H9 (cell line): ENCODE data around the gene IL25. TPM values are rescaled to one million over a fixed set of nuclear protein-coding genes. Genes with fewer than 3 reads are reported as not detected.
"Not testable (repeated sequence)": the region's sequence is repeated elsewhere in the genome, so short reads cannot be mapped to it uniquely, and the experiment has no call there.

ENCODE experiments used
- DNase-seq: peaks from one replicate; pipeline ENCODE4 v3.0.0-alpha.2; 2017
- H2AFZ ChIP-seq: one replicate; pipeline ENCODE4 v1.6.1; 2013; ENCODE audit warnings: mild to moderate bottlenecking, low read length, control low read depth, moderate library complexity
- H2AK5ac ChIP-seq: 2 replicates; pipeline ENCODE4 v1.6.1; 2013; ENCODE audit warnings: low read length, control low read depth, mixed read lengths; ENCODE audit not compliant: insufficient read length
- H2BK120ac ChIP-seq: one replicate; pipeline ENCODE4 v1.6.1; 2013; ENCODE audit warnings: low read depth, mild to moderate bottlenecking, low read length, control low read depth, inconsistent platforms; ENCODE audit not compliant: poor library complexity, severe bottlenecking
- H2BK12ac ChIP-seq: 2 replicates; pipeline ENCODE4 v1.6.1; 2013; ENCODE audit warnings: low read length, control low read depth, mixed read lengths, low read depth; ENCODE audit not compliant: insufficient read length
- H2BK15ac ChIP-seq: 2 replicates; pipeline ENCODE4 v1.6.1; 2013; ENCODE audit warnings: low read depth, low read length, control low read depth
- H2BK20ac ChIP-seq: one replicate; pipeline ENCODE4 v1.6.1; 2013; ENCODE audit warnings: low read depth, mild to moderate bottlenecking, low read length, control low read depth, inconsistent platforms; ENCODE audit not compliant: poor library complexity, severe bottlenecking
- H2BK5ac ChIP-seq: 2 replicates; pipeline ENCODE4 v1.6.1; 2013; ENCODE audit warnings: low read length, control low read depth, mixed read lengths; ENCODE audit not compliant: insufficient read length
- H3K14ac ChIP-seq: 2 replicates; pipeline ENCODE4 v1.6.1; 2013; ENCODE audit warnings: low read length, control low read depth; ENCODE audit not compliant: insufficient read depth
- H3K18ac ChIP-seq: 2 replicates; pipeline ENCODE4 v1.6.1; 2013; ENCODE audit warnings: low read depth, mild to moderate bottlenecking, mixed read lengths, low read length, control low read depth; ENCODE audit not compliant: insufficient read length
- H3K23ac ChIP-seq: 2 replicates; pipeline ENCODE4 v1.6.1; 2013; ENCODE audit warnings: low read length, control low read depth, mixed read lengths, low read depth; ENCODE audit not compliant: insufficient read length
- H3K23me2 ChIP-seq: 2 replicates; pipeline ENCODE4 v1.6.1; 2013; ENCODE audit warnings: low read depth, mild to moderate bottlenecking, mixed read lengths, low read length, control low read depth; ENCODE audit not compliant: insufficient read length, poor library complexity, severe bottlenecking
- H3K27ac ChIP-seq: 2 replicates; pipeline ENCODE4 v1.5.1; 2013; ENCODE audit warnings: low read length, control low read depth, mixed read lengths, low read depth; ENCODE audit not compliant: insufficient read length
- H3K27me3 ChIP-seq: 2 replicates; pipeline ENCODE4 v1.6.1; 2013; ENCODE audit warnings: low read length, control low read depth, inconsistent platforms; ENCODE audit not compliant: insufficient read depth
- H3K4ac ChIP-seq: 2 replicates; pipeline ENCODE4 v1.6.1; 2013; ENCODE audit warnings: low read depth, mild to moderate bottlenecking, control low read depth, inconsistent platforms, low read length, moderate library complexity
- H3K4me1 ChIP-seq: 2 replicates; pipeline ENCODE4 v1.6.1; 2013; ENCODE audit warnings: low read length, control low read depth, inconsistent platforms; ENCODE audit not compliant: insufficient read depth
- H3K4me2 ChIP-seq: 2 replicates; pipeline ENCODE4 v1.6.1; 2013; ENCODE audit warnings: low read length, control low read depth, mixed read lengths; ENCODE audit not compliant: insufficient read length, insufficient read depth
- H3K56ac ChIP-seq: 2 replicates; pipeline ENCODE4 v1.6.1; 2013; ENCODE audit warnings: low read depth, mild to moderate bottlenecking, mixed read lengths, low read length, control low read depth; ENCODE audit not compliant: insufficient read length
- H3K79me1 ChIP-seq: 2 replicates; pipeline ENCODE4 v1.6.1; 2013; ENCODE audit warnings: low read depth, mild to moderate bottlenecking, moderate library complexity, low read length, control low read depth, inconsistent platforms; ENCODE audit not compliant: insufficient read depth, poor library complexity, severe bottlenecking
- H3K79me2 ChIP-seq: 2 replicates; pipeline ENCODE4 v1.6.1; 2013; ENCODE audit warnings: low read length, control low read depth, inconsistent platforms; ENCODE audit not compliant: insufficient read depth
- H3K9ac ChIP-seq: 2 replicates; pipeline ENCODE4 v1.6.1; 2013; ENCODE audit warnings: low read length, control low read depth, mixed read lengths; ENCODE audit not compliant: insufficient read length; ENCODE audit errors: extremely low read depth
- H3K9me3 ChIP-seq: one replicate; pipeline ENCODE4 v1.6.1; 2013; ENCODE audit warnings: low read depth, low read length, inconsistent platforms; ENCODE audit not compliant: control insufficient read depth
- H3T11ph ChIP-seq: one replicate; pipeline ENCODE4 v1.6.1; 2013; ENCODE audit warnings: mild to moderate bottlenecking, low read length, control low read depth, inconsistent platforms
- H4K20me1 ChIP-seq: one replicate; pipeline ENCODE4 v1.6.1; 2013; ENCODE audit not compliant: control insufficient read depth, insufficient read length, insufficient read depth
- H4K5ac ChIP-seq: 2 replicates; pipeline ENCODE4 v1.6.1; 2013; ENCODE audit warnings: low read depth, mild to moderate bottlenecking, mixed read lengths, low read length, control low read depth; ENCODE audit not compliant: insufficient read length
- H4K8ac ChIP-seq: replicated peaks from 2 replicates; pipeline ENCODE4 v1.6.1; 2013; ENCODE audit warnings: low read length, control low read depth, mixed read lengths, low read depth; ENCODE audit not compliant: insufficient read length
- H4K91ac ChIP-seq: 2 replicates; pipeline ENCODE4 v1.6.1; 2013; ENCODE audit warnings: low read depth, mild to moderate bottlenecking, moderate library complexity, mixed read lengths, low read length, control low read depth; ENCODE audit not compliant: insufficient read length
- H3K27ac Mint-ChIP-seq, 3 experiments: 2 replicates in 2 of 3; 3 replicates in 1 of 3; pipeline ENCODE4 v1.8.0; 2020 to 2021; ENCODE audit warnings: mixed read lengths in 3 of 3, mild to moderate bottlenecking in 1 of 3, moderate library complexity in 1 of 3
- H3K27me3 Mint-ChIP-seq: 2 replicates; pipeline ENCODE4 v1.8.0; 2021; ENCODE audit warnings: low read depth, mild to moderate bottlenecking, moderate library complexity, mixed read lengths
- H3K36me3 Mint-ChIP-seq, 3 experiments: 2 replicates in 2 of 3; 3 replicates in 1 of 3; pipeline ENCODE4 v1.8.0; 2020 to 2021; ENCODE audit warnings: low read depth in 3 of 3, mixed read lengths in 3 of 3; ENCODE audit not compliant: insufficient read depth in 1 of 3
- H3K4me1 Mint-ChIP-seq, 2 experiments: 2 replicates each; pipeline ENCODE4 v1.8.0; 2020; ENCODE audit warnings: mixed read lengths in 2 of 2
- H3K4me3 Mint-ChIP-seq, 2 experiments: 2 replicates in 1 of 2; 3 replicates in 1 of 2; pipeline ENCODE4 v1.8.0; 2020 to 2021; ENCODE audit warnings: mild to moderate bottlenecking in 2 of 2, mixed read lengths in 2 of 2, moderate library complexity in 1 of 2
- H3K9me3 Mint-ChIP-seq, 2 experiments: 2 replicates in 1 of 2; 3 replicates in 1 of 2; pipeline ENCODE4 v1.8.0; 2020; ENCODE audit warnings: mild to moderate bottlenecking in 2 of 2, mixed read lengths in 2 of 2, moderate library complexity in 1 of 2
- CTCF ChIP-seq: fragments of 200-600 bp; sonication (generic); conservative IDR thresholded peaks from 3 replicates; pipeline ENCODE4 v1.8.0; 2021; ENCODE audit warnings: antibody characterized with exemption, mild to moderate bottlenecking
- WGBS: extraction: QIAGEN DNeasy Blood & Tissue Kit; methylation state at CpG from one replicate; pipeline ENCODE4 v1.1.7; 2013; ENCODE audit warnings: missing lambda C conversion rate, low lambda C conversion rate, mixed read lengths; ENCODE audit not compliant: insufficient read length; ENCODE audit errors: extremely low coverage; 5-methylcytosine and 5-hydroxymethylcytosine counted together
- total RNA-seq: library from RNA; stranded (reverse); gene quantifications from 2 replicates; pipeline ENCODE4 v1.2.1, GENCODE V29; 2021

The IL25 gene
- total RNA-seq, 1 experiment from 2014 or later = not detected

GRCh38 chr14:23416801-23417200 lies 44.2 kb downstream of the IL25 start:
- Histone ChIP-seq H3K27ac (no peak overlapping the region), H3K4ac (no peak overlapping the region), H4K20me1 (no peaks in the 10 kb centered on the region), H3K79me2 (no peaks in the 10 kb centered on the region), H4K8ac (no peak overlapping the region), H2BK20ac (no peak overlapping the region), H3K27me3 (no peaks in the 10 kb centered on the region), H2BK15ac (no peak overlapping the region), H2BK12ac (no peak overlapping the region), H4K5ac (no peak overlapping the region), H2BK120ac (no peak overlapping the region), H3K23me2 (no peaks in the 10 kb centered on the region), H3K9ac (no peak overlapping the region), H4K91ac (no peak overlapping the region), H3K23ac (no peak overlapping the region), H3K9me3 (no peaks in the 10 kb centered on the region), H3K18ac (no peak overlapping the region), H2BK5ac (no peak overlapping the region), H2AK5ac (no peak overlapping the region), H3K4me2 (no peak overlapping the region), H3K79me1 (no peaks in the 10 kb centered on the region), H3T11ph (no peak overlapping the region), H3K4me1 (no peaks in the 10 kb centered on the region), H2AFZ (no peak overlapping the region), H3K14ac (no peak overlapping the region), H3K56ac (no peak overlapping the region)
- Mint-ChIP-seq H3K36me3 (no peaks in the 10 kb centered on the region), H3K27me3 (peaks cover 40% of the 10 kb centered on the region), H3K4me3 (no peak overlapping the region), H3K4me1 (peaks cover 0 to 5% of the 10 kb centered on the region in 2 experiments; a peak in 3 of 4 replicates), H3K9me3 (peaks cover 0 to 3% of the 10 kb centered on the region in 2 experiments; a peak in 3 of 5 replicates), H3K27ac (no peak overlapping the region)
- TF ChIP-seq CTCF = no peak
- no CpG with 5 or more reads among the region's 11 CpGs for WGBS
- no peak for DNase-seq

GRCh38 chr14:23417269-23417668 lies 44.7 kb downstream of the IL25 start:
- not testable (repeated sequence) for H3K56ac ChIP-seq, H4K5ac ChIP-seq, H3K4me2 ChIP-seq, H2BK20ac ChIP-seq, H4K91ac ChIP-seq, H3K14ac ChIP-seq, H4K20me1 ChIP-seq, DNase-seq, H3K79me1 ChIP-seq, H3K23me2 ChIP-seq, H2BK12ac ChIP-seq, H3K9me3 ChIP-seq, H3K27ac ChIP-seq, H3K36me3 Mint-ChIP-seq, H3K4me1 ChIP-seq, H3K4me3 Mint-ChIP-seq, H3K27me3 ChIP-seq, H3K23ac ChIP-seq, H3K9ac ChIP-seq, H3K79me2 ChIP-seq, H3T11ph ChIP-seq, H2AFZ ChIP-seq, H4K8ac ChIP-seq, H2BK120ac ChIP-seq, H3K4me1 Mint-ChIP-seq, H3K4ac ChIP-seq, H2BK5ac ChIP-seq, H2AK5ac ChIP-seq, H3K18ac ChIP-seq, H3K27ac Mint-ChIP-seq, H2BK15ac ChIP-seq, H3K9me3 Mint-ChIP-seq
- peaks cover 43% of the 10 kb centered on the region for H3K27me3 Mint-ChIP-seq
- WGBS = no CpG with 5 or more reads among the region's 12 CpGs
